GM18951 (cell line): ENCODE results near the gene PAF1.

Source experiments
- POLR2A ChIP-seq: IDR thresholded peaks from 4 replicates; pipeline ENCODE4 v1.6.1; 2011; ENCODE audit warnings: mild to moderate bottlenecking; ENCODE audit not compliant: insufficient read length, insufficient read depth; ENCODE audit errors: extremely low read depth
- in situ Hi-C: fragments of 300-500 bp; cut with MboI; formaldehyde crosslinking; loops from one replicate; pipeline ENCODE4 v1.12.0; 2022; ENCODE audit warnings: low sequenced_read_pairs, mixed read lengths, inconsistent platforms; ENCODE audit not compliant: unreplicated experiment

PAF1 gene

GRCh38 chr19:39406656-39407409, 15.9 kb upstream of the PAF1 start, which contains the start of gene ZFP36:
TSS of gene ZFP36 (plus strand) at chr19:39406847. CDS start at chr19:39406905, 58 bp downstream.
- in situ Hi-C loops: no loop called here
- peak; percentile 100 for TF ChIP-seq POLR2A

GRCh38 chr19:39405958-39406655, 15.2 kb upstream of the PAF1 start:
- no peak for TF ChIP-seq POLR2A
- in situ Hi-C loops: no loop called here

- in situ Hi-C loops: no loop called here
- no peak for TF ChIP-seq POLR2A
Measured at GRCh38 chr19:39405261-39405957, 14.5 kb upstream of the PAF1 start.

- in situ Hi-C loops: no loop called here
- peak; percentile 55 for TF ChIP-seq POLR2A
Measured at GRCh38 chr19:39403331-39404312, 12.7 kb upstream of the PAF1 start.

- in situ Hi-C loops: no loop called here
- TF ChIP-seq POLR2A: peak; percentile 57
Measured at GRCh38 chr19:39402346-39403300, 11.7 kb upstream of the PAF1 start.

- TF ChIP-seq POLR2A: peak; percentile 46
- in situ Hi-C loops: no loop called here
Measured at GRCh38 chr19:39401549-39402345, 10.8 kb upstream of the PAF1 start.

- no peak for TF ChIP-seq POLR2A
- in situ Hi-C loops: no loop called here
Measured at GRCh38 chr19:39401070-39401548, 10.2 kb upstream of the PAF1 start.

- in situ Hi-C loops: no loop called here
- peak; percentile 14 for TF ChIP-seq POLR2A
Measured at GRCh38 chr19:39400061-39400460, 9.2 kb upstream of the PAF1 start.

- in situ Hi-C loops: no loop called here
- peak; percentile 20 for TF ChIP-seq POLR2A
Measured at GRCh38 chr19:39399668-39400050, 8.8 kb upstream of the PAF1 start.

GRCh38 chr19:39398297-39398864, 7.5 kb upstream of the PAF1 start:
- in situ Hi-C loops: no loop called here
- TF ChIP-seq POLR2A: peak; percentile 24
